HL-60 (cell line): ENCODE measurements around the gene GBP5.

Source experiments
- CTCF ChIP-seq: IDR thresholded peaks from one replicate; pipeline ENCODE4 v1.5.1; 2011; ENCODE audit warnings: low read length, control low read depth, inconsistent platforms; ENCODE audit not compliant: insufficient read depth
- GABPA ChIP-seq: IDR thresholded peaks from 2 replicates; pipeline ENCODE4 v1.6.1; 2012; ENCODE audit warnings: low read depth

GRCh38 chr1:89243046-89243445, 29.6 kb downstream of the GBP5 start:
- TF ChIP-seq CTCF: no peak
- no peak for TF ChIP-seq GABPA
